NCI-H526 (cell line): ENCODE data around the gene RNF220.

ENCODE experiments used
- DNase-seq, 2 experiments: peaks; one replicate each; lab custom pipeline; 2025; lab: John Stamatoyannopoulos, UW

Gene RNF220

GRCh38 chr1:44407430-44408211, 2.6 kb downstream of the RNF220 start:
- DNase-seq: peak; percentile 77 to 88

DNA sequence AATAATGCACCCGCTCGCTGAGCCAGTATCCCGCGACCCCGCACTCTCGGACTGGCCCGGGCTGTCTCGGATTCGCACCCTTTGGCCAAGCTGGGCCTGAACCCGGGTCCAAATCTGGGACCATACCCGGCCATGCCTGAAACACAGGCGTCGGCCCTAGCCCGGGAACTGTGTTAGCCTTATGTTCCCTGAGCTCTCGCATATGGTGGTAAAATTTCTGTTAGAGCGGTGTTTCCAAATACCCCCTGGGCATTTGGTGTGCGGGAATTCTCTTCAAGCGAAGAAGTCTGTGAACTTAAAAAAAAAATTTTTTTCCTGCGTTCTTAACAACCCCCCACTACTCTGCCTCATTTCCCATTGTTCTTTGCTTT, 3.1 kb downstream of the RNF220 start:
- DNase-seq: peak; percentile 87 to 88

DNA sequence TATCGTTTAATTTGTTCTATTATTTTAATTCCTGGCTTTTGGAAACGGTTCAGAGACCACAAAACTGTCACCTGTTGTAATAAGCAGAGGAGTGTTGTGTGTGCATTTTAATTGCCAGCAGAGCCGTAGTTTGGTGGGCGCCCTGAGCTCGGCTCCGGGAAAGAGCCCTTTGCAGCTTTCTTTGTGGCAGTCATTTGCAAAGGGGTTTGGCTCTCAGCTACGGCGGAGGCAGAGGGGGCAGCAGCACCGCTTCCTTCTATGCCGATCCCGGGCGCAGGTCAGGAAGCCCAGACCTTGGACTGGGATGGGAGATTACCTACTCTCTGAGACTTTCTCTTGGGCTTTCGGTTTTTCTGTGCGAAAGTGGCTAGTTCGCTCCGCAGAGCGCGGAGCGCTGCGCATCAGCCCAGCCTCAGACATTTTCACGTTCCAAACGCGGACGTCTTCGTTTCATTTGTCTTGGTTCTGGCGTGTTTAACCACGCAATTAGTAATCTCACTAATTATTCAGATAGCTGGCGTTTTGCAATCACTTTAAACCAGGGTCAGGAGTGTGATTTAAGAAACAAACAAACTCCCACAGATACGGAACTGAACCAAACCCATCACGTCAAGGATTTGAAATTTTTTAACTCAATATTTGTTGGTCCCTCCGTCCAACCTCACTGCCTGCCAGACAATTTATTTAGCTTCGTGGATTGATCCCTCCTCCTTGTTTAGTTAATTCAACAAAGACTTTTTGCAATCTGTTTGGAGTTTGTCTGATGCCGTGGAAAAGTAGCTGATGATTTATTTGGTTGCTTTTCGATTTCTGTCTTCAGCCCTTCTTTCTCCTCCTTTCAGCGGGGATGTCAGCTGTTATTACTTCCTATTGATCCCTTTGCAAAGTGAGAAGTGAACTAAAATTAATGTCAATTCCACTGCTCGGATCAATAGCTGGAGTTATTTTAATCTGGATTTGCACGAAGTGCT, 3.9 kb downstream of the RNF220 start:
- peak; percentile 88 to 92 for DNase-seq

GRCh38 chr1:44409757-44410156, 4.7 kb downstream of the RNF220 start:
- DNase-seq: peak in 1 of 2 experiments; percentile 66

- peak; percentile 57 to 69 for DNase-seq
These were observed 6.8 kb downstream of the RNF220 start for GRCh38 chr1:44411861-44412260.

DNA sequence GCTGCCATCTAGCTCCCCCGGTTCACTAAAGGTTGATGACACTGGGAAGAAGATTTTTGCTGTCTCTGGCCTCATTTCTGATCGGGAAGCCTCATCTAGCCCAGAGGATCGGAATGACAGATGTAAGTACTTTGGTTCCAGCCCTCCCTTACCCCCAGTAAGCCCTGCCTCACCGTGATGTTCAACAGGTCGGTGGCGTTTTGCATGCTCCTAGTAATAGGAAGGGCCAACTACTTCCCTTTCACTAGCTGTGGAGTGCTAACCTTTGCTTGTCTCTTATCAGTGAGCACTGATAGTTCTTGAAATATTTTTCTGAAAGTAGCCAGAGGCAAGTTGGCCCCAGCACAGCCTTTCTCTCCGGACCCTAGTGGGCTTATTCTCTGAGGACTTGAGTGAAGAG, 7.5 kb downstream of the RNF220 start:
- peak; percentile 91 to 94 for DNase-seq

- peak; percentile 83 to 85 for DNase-seq
These were observed 8.7 kb downstream of the RNF220 start for GRCh38 chr1:44413740-44414139.

DNA sequence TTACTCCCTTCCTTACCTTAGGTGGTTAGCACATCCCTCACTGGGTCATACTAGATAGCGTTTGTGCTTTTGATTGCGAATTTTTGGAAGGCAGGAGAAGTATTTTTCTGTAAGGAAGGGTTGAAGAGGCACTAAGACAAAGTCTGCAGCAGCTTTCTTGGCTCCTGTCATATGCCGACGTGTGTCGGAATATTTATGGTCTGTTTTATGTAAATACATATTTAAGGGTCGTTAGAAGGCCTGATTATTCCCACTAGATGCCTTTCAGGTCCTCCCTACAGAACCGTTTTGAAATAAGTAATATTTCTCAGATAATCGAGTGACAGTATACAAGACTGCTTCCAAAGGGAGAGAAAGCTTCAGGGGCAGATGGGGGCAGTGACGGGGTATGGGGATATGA, 10.0 kb downstream of the RNF220 start:
- DNase-seq: peak; percentile 43 to 58

- DNase-seq: peak in 1 of 2 experiments; percentile 58
These were observed 11.4 kb downstream of the RNF220 start for GRCh38 chr1:44416408-44416807.

DNA sequence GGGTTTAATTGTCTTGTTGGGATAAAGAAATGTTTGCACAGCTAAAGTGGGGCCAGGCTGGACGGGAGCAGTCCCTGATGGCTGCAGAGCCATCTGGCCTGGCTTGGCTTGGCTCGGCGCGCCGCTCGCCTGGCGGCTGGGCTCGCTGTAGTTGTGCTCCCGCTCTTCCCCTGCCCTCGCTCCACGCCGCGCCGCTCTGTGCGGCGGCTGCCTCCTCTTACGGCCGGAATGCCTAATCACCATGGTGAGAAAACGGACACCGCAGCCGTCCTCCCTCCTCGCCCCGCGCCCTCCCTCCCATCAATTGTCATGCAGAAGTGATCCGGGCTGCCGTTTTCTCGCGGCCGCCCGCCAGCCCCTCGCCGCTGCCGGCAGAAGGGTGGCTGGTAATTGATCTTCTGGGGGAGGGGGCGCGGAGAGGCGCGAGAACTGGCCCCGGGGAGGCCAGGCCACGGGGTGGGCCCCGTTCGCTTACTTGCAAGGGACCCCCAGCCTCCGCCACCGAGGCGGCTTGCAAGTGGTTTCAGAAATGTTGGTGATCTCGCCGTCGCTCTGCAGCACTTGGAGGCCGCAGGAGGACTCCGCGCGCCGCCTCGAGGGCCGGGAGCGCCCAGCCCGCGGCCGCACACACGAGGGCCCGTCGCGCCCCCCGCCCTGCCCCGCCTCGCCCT, 12.4 kb downstream of the RNF220 start:
- DNase-seq: peak; percentile 93 to 99

- peak; percentile 38 to 85 for DNase-seq
These were observed 13.1 kb downstream of the RNF220 start for GRCh38 chr1:44418022-44418673.

DNA sequence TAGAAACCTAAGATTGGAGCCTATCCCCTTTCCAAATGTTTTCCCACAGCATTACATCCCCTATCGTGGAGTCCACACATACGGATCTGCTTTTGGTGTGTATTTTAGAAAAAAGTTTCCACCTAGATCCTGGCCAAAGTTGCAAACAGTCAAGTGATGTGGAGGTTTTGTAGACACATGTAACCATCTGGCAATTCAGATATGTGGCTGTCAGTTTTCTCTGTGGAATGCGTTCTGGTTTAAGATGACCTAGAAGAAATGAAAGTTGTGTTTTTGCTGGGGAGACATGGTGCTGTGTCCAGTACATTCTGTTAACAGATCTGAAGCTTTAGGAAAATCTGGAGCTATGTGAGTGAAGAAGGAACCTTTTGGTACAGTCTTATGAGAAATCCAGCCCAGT, 14.8 kb downstream of the RNF220 start:
- DNase-seq: peak in 1 of 2 experiments; percentile 57

- no peak for DNase-seq
These were observed 15.5 kb downstream of the RNF220 start for GRCh38 chr1:44420535-44420934.

DNA sequence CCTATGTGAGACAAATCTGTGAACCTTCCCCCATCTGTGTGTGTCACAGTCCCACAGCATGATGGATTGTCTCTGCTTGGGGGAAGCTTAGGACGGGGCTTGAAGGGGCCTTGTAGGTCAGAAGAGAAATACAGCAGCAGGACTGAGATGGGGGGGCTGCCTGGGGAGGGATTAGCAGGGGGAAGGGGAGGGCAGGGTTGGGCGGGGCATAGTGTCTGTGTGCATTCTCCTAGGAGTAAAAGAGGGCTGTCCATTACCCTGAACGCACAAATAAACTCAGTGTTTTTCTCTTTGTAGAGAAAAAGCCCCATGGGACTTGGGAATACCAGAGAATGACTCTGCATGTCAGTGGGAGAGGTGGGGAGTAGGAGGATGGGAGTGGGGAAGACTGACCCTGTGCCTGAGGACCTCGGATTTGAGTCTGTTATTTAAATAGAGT, 16.4 kb downstream of the RNF220 start:
- DNase-seq: peak; percentile 99 to 100

DNA sequence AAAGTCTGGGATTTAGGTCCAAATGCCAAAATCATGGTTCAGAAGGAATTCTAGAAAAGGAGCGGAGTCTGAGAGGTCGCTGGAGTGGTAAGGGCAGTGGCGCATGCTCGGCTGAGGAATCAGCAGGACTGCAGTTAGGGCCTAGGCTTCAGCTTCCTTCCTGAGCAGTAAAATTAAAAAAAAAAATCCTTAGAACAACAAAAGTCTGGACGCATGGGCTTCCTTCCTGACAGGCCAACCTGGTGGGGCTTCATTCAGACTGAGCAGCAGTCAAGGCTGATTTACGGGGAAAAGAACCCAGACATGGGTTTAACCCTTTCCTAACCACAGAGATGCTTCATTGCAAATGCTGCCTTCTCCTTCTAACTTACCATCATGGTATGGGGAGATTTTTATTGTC, 17.1 kb downstream of the RNF220 start:
- peak; percentile 63 to 74 for DNase-seq

- DNase-seq: peak; percentile 74 to 79
These were observed 18.8 kb downstream of the RNF220 start for GRCh38 chr1:44423591-44424537.

DNA sequence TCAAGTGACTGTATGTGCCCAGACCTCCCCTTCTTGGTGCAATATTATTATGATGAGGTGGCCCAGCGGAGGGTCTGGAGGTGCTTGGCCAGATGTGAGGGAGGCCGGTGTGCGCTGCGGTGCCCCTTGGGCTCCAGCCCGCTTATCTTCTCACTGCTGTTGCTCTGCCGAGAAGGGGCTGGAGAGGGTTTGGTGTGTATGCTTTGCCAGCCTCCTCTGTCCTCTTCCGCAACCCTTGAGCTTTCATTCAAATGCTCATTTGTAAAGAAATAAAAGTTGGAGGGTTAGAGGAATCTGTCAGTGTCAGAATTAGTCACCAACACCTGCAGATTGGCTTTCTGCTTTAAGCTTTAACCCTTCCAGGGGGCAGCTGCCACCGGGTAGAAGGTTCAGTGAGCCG, 19.7 kb downstream of the RNF220 start:
- peak in 1 of 2 experiments; percentile 43 for DNase-seq

GRCh38 chr1:44425341-44426082, 20.5 kb downstream of the RNF220 start:
- DNase-seq: peak in 1 of 2 experiments; percentile 30

GRCh38 chr1:44431861-44432260, 26.8 kb downstream of the RNF220 start:
- no peak for DNase-seq

GRCh38 chr1:44433209-44433608, 28.2 kb downstream of the RNF220 start:
- no peak for DNase-seq
